Stimulated activated CD8-positive, alpha-beta memory T cell treated with anti-CD3 and anti-CD28 coated beads, Interleukin-12 subunit alpha, Interleukin-12 subunit beta, amount 100 ng/mL, for 1 hour (primary cell): Measurements from ENCODE around the gene NOVA2.

Experiments used
- DNase-seq: peaks from one replicate; pipeline ENCODE4 v3.0.0-alpha.2; 2020; ENCODE audit warnings: low read depth

Gene NOVA2

GRCh38 chr19:45960595-45961235 lies 12.9 kb downstream of the NOVA2 start:
- DNase-seq: no peak

DNA sequence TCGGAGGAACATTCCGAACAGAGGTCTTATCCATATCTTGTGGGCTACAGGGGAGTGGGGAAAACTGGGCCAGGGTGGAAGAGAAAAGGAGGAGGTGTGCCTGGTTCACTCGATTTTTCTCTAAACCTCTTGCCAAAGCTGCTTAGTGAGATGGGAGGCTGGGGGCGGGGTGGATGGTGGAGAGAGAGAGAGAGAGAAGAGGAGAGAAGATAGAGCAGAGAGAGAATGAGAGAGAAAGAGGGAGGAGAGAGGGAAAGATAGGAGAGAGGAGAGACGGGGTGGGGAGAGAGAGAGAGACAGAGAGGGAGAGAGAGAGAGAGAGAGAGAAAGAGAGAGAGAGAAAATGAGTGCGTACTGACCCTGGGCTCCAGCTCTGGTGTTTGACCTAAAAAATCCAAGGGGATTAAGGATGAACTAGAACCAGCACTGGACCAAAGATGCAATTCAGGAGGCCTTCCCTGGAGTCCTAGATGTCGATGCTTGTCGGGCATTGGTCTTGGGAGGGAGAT lies 14.1 kb downstream of the NOVA2 start:
- no peak for DNase-seq

- DNase-seq: no peak
These were observed 14.7 kb downstream of the NOVA2 start for GRCh38 chr19:45958769-45959516.

DNA sequence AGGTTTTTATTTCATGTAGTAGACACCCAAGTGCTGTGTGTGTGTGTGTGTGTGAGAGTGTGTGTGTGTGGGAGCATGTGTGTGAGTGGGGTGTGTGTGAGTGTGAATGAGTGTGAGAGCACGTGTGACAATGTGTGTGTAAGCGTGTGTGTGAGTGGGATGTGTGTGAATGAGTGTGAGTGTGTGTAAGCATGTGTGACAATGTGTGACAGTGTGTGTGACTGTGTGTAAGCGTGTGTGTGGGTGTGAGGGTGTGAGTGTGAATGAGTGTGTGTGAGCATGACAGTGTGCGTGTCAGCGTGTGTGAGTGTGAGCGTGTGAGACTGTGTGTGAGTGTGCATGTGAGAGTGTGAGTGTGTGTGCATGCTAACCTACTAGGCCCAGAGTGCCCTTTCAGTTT lies 15.3 kb downstream of the NOVA2 start:
- DNase-seq: no peak

- no peak for DNase-seq
These were observed 17.6 kb downstream of the NOVA2 start for GRCh38 chr19:45955905-45956608.

DNA sequence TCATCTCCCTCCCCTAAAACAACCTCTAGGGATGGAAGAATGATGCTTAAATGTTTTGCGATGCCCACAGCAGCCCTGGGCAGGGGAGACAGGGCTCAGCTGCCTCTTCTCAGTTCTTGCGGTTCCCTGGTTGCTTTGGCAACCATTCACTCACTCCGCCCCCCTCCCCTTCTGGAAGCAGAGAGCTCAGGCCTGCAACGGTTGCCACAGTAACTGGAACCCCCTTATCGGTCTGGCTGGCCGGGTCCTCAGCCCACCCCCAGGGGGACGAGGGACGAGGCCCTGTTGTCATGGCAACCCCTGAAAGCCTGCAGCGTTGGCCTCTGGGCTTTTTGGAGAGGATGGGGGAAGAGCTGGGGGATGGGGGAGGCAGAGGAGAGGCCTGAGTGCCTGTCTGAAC lies 19.5 kb downstream of the NOVA2 start:
- DNase-seq: no peak

- DNase-seq: no peak
These were observed 20.0 kb downstream of the NOVA2 start for GRCh38 chr19:45953676-45954075.

DNA sequence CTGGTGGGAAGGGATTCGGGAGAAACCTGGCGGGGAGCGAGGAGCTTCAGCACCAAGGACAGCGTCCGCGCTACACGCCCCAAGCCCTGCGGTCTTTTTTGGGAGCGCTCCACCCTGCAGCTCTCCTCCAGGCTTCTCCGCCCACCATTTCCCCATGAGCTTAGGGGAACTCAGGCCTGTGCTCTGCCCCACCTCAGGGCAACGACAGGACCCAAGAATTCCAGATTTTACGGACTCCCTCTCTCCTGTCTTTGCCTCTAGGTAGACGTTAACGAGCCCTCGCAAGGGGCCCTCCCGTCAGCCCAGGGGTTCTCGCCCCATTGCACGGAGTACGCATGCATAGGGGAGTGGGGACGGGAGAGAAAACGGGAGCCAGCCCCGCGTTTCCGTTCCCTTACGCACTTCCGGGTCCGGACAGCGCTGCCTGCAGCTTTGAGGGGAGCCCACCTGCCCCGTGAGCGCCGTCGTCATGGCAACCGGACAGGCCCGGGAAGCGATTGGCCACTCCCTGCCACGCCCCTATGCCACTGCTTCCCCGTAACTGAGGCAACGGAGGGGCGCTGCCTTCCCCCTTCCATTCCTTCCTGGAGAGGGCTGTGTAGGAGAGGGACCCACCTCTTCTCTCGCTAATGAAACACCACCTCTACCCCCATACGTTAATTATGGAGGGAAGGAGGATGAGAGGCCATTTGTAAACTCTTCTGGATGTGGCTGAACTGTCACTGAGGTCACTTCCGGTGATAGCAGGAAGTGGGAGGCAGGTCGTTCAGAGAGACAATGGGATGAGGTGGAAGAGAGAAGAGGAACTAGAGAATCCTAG lies 20.8 kb downstream of the NOVA2 start:
- no peak for DNase-seq

DNA sequence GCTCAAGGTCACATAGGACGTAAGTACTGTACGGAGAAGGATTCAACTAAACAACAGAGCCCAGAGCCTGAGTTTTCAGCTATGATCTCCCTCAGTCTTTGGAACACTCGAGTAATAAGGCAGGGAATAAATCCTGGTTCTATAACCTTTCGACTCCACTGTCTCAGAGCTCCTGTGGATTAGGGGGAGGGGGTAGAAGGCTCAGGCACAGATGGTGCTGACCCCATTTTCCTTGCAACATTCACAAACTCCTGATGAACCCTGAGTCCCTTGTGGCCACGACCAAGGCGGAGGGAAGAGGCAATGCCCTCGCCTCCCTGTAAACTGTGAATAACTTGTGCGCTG lies 21.4 kb downstream of the NOVA2 start:
- DNase-seq: no peak

DNA sequence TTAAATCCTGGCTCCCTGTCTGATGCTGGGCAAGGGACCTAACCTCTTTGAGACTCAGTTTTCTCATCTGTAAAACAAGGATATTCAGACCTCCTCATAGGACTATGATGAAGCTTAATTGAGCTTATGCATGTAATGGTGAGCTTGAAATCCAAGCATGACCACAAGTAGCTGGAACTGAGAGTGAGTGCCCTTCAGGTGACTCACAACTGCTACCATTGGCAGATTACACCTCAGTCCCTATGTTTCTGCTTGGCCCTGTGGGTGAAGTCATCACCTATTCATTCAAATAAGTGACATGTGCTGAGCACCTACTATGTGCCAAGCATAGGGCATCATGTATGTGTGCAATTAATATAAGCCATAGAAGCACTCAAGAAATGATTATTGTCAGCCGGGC lies 25.7 kb downstream of the NOVA2 start:
- no peak for DNase-seq

- no peak for DNase-seq
These were observed 33.2 kb downstream of the NOVA2 start for GRCh38 chr19:45940515-45940805.

GRCh38 chr19:45939792-45940514 lies 33.7 kb downstream of the NOVA2 start:
- no peak for DNase-seq

- DNase-seq: no peak
These were observed 34.8 kb downstream of the NOVA2 start for GRCh38 chr19:45938733-45939319.

- DNase-seq: no peak
These were observed 38.4 kb downstream of the NOVA2 start for GRCh38 chr19:45935267-45935666.

- no peak for DNase-seq
These were observed 39.0 kb downstream of the NOVA2 start for GRCh38 chr19:45934551-45935230.

DNA sequence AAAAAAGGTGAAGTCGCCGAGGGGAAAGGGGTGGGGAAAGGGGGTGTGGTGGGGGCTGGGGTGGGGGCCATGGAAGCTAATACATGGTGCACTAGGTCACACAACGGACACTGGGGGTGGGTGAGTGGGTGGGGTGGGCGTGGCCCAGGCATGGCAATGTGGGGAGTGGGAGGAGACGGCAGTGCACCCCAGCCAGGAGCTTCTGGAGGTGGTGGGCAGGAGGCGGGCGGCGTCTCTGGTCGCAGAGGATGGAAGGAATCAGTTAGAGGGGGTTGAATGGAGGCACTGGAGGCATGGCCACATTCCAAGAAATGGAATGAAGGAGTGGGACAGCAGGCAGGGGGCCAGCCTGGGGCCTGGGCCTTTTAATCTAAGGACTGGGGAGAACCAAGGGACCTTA lies 39.9 kb downstream of the NOVA2 start:
- no peak for DNase-seq

GRCh38 chr19:45931055-45931454 lies 42.6 kb downstream of the NOVA2 start:
- no peak for DNase-seq

DNA sequence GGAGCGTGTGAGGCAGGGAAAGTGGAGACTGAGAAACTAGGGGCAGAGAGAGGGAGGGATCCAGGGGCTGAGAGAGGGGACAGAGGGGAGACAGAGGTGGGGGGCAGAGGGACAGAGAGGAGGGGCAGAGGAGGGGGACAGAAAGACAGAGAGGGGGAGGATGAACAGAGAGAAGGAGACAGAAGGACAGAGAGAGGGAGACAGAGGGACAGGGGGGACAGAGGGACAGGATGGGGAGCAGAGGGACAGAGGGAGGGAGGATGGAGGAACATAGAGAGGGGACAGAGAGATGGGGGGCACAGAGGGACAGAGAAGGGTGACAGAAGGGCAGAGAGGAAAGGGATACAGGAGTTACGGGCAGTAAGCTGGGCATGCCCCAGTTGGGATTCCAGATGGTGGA lies 44.4 kb downstream of the NOVA2 start:
- DNase-seq: no peak

GRCh38 chr19:45927565-45928261 lies 46.0 kb downstream of the NOVA2 start:
- peak; percentile 72 for DNase-seq

DNA sequence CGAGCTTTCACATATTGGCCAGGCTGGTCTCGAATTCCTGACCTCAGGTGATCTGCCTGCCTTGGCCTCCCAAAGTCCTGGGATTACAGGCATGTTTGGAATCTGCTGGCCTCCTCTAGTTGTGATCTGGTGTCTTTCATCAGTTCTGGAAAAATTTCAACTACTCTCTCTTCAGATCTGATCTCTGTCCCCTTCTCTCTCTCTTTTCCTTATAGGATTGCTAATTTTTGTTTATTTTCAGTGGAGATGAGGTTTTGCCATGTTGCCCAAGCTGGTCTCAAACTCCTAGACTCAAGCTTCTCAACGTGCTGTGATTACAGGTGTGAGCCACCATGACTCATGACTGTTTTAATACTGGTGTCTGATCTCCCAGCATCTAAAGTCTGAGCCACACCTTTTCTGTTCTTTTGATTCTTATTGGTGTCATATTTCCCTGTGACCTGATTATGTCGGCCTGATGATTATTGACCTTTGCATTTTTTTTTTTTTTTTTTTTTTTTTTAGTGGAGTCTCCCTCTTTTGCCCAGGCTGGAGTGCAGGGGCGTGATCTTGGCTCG lies 48.7 kb downstream of the NOVA2 start:
- no peak for DNase-seq
